HEK293 (cell line): ENCODE measurements around the gene DNAJC11.

Experiments used
- BCL11B ChIP-seq: fragments of 450-650 bp; formaldehyde crosslinking; IDR thresholded peaks from 2 replicates; pipeline ENCODE4 v1.5.1; 2016; ENCODE audit warnings: low read depth, missing biosample characterization, missing genetic modification characterization
- GLI4 ChIP-seq: fragments of 450-650 bp; formaldehyde crosslinking; IDR thresholded peaks from 2 replicates; pipeline ENCODE4 v1.5.1; 2016; ENCODE audit warnings: missing biosample characterization, missing genetic modification characterization
- PRDM6 ChIP-seq: fragments of 450-650 bp; formaldehyde crosslinking; IDR thresholded peaks from 2 replicates; pipeline ENCODE4 v1.5.1; 2017; ENCODE audit warnings: missing biosample characterization, missing genetic modification characterization
- WT1 ChIP-seq: fragments of 450-650 bp; formaldehyde crosslinking; IDR thresholded peaks from 2 replicates; pipeline ENCODE4 v1.5.1; 2016; ENCODE audit warnings: missing biosample characterization, missing genetic modification characterization
- YY2 ChIP-seq: fragments of 450-650 bp; formaldehyde crosslinking; IDR thresholded peaks from 2 replicates; pipeline ENCODE4 v1.5.1; 2016; ENCODE audit warnings: missing biosample characterization, missing genetic modification characterization
- ZFP37 ChIP-seq: fragments of 450-650 bp; formaldehyde crosslinking; IDR thresholded peaks from 2 replicates; pipeline ENCODE4 v1.5.1; 2016; ENCODE audit warnings: missing biosample characterization, missing genetic modification characterization
- ZNF114 ChIP-seq: fragments of 450-650 bp; formaldehyde crosslinking; IDR thresholded peaks from 2 replicates; pipeline ENCODE4 v1.5.0; 2017; ENCODE audit warnings: missing biosample characterization, missing genetic modification characterization
- ZNF157 ChIP-seq: fragments of 450-650 bp; formaldehyde crosslinking; IDR thresholded peaks from 2 replicates; pipeline ENCODE4 v1.5.1; 2016; ENCODE audit warnings: missing biosample characterization, missing genetic modification characterization
- ZNF169 ChIP-seq: fragments of 450-650 bp; formaldehyde crosslinking; IDR thresholded peaks from 2 replicates; pipeline ENCODE4 v1.5.1; 2016; ENCODE audit warnings: missing biosample characterization, missing genetic modification characterization
- ZNF175 ChIP-seq: fragments of 450-650 bp; formaldehyde crosslinking; IDR thresholded peaks from 2 replicates; pipeline ENCODE4 v1.5.1; 2016; ENCODE audit warnings: missing biosample characterization, missing genetic modification characterization
- ZNF311 ChIP-seq: fragments of 450-650 bp; formaldehyde crosslinking; IDR thresholded peaks from 2 replicates; pipeline ENCODE4 v1.5.1; 2017; ENCODE audit warnings: missing biosample characterization, missing genetic modification characterization, borderline replicate concordance
- ZNF354C ChIP-seq: fragments of 450-650 bp; formaldehyde crosslinking; IDR thresholded peaks from 2 replicates; pipeline ENCODE4 v1.5.1; 2016; ENCODE audit warnings: missing biosample characterization, missing genetic modification characterization, low read depth, borderline replicate concordance
- ZNF362 ChIP-seq: fragments of 450-650 bp; formaldehyde crosslinking; IDR thresholded peaks from 2 replicates; pipeline ENCODE4 v1.5.1; 2016; ENCODE audit warnings: missing biosample characterization, missing genetic modification characterization
- ZNF366 ChIP-seq: fragments of 450-650 bp; formaldehyde crosslinking; conservative IDR thresholded peaks from 2 replicates; pipeline ENCODE4 v1.5.1; 2016; ENCODE audit warnings: missing biosample characterization, missing genetic modification characterization
- ZNF473 ChIP-seq: fragments of 450-650 bp; formaldehyde crosslinking; IDR thresholded peaks from 2 replicates; pipeline ENCODE4 v1.5.1; 2017; ENCODE audit warnings: missing biosample characterization, missing genetic modification characterization
- ZNF596 ChIP-seq: fragments of 450-650 bp; IDR thresholded peaks from 2 replicates; pipeline ENCODE4 v1.5.0; 2018; ENCODE audit warnings: missing biosample characterization, mild to moderate bottlenecking, missing genetic modification characterization, moderate library complexity
- ZNF610 ChIP-seq: fragments of 450-650 bp; formaldehyde crosslinking; IDR thresholded peaks from 2 replicates; pipeline ENCODE4 v1.5.1; 2016; ENCODE audit warnings: missing biosample characterization, missing genetic modification characterization, borderline replicate concordance
- ZNF621 ChIP-seq: fragments of 450-650 bp; formaldehyde crosslinking; IDR thresholded peaks from 2 replicates; pipeline ENCODE4 v1.5.1; 2017; ENCODE audit warnings: missing biosample characterization, missing genetic modification characterization
- ZNF629 ChIP-seq: fragments of 450-650 bp; formaldehyde crosslinking; IDR thresholded peaks from 2 replicates; pipeline ENCODE4 v1.5.1; 2017; ENCODE audit warnings: missing biosample characterization, missing genetic modification characterization
- ZNF76 ChIP-seq: fragments of 450-650 bp; formaldehyde crosslinking; IDR thresholded peaks from 2 replicates; pipeline ENCODE4; 2016; ENCODE audit warnings: low read depth, missing biosample characterization, missing genetic modification characterization, borderline replicate concordance
- ZSCAN4 ChIP-seq: fragments of 450-650 bp; formaldehyde crosslinking; IDR thresholded peaks from 2 replicates; pipeline ENCODE4 v1.5.1; 2017; ENCODE audit warnings: missing biosample characterization, missing genetic modification characterization
- TF ChIP-seq, protein P1 (sequence below): fragments of 450-650 bp; formaldehyde crosslinking; IDR thresholded peaks from 2 replicates; pipeline ENCODE4 v1.5.1; 2016; ENCODE audit warnings: missing biosample characterization, missing genetic modification characterization
- TF ChIP-seq, protein P2 (sequence below): fragments of 450-650 bp; IDR thresholded peaks from 2 replicates; pipeline ENCODE4 v1.5.1; 2018; ENCODE audit warnings: missing biosample characterization, missing genetic modification characterization
- TF ChIP-seq, protein P3 (sequence below): fragments of 450-650 bp; formaldehyde crosslinking; IDR thresholded peaks from 2 replicates; pipeline ENCODE4 v1.5.1; 2016; ENCODE audit warnings: missing biosample characterization, missing genetic modification characterization, low read depth
- TF ChIP-seq, protein P4 (sequence below): fragments of 450-650 bp; formaldehyde crosslinking; IDR thresholded peaks from 2 replicates; pipeline ENCODE4 v1.5.1; 2017; ENCODE audit warnings: missing biosample characterization, missing genetic modification characterization
- TF ChIP-seq, protein P5 (sequence below): fragments of 450-650 bp; formaldehyde crosslinking; IDR thresholded peaks from 2 replicates; pipeline ENCODE4 v1.5.1; 2017; ENCODE audit warnings: missing biosample characterization, mild to moderate bottlenecking, missing genetic modification characterization, moderate library complexity

Gene DNAJC11

GRCh38 chr1:6624710-6625583 lies 76.7 kb downstream of the DNAJC11 start, which contains the start of gene THAP3 (continued):
- TF ChIP-seq, protein P1, sequence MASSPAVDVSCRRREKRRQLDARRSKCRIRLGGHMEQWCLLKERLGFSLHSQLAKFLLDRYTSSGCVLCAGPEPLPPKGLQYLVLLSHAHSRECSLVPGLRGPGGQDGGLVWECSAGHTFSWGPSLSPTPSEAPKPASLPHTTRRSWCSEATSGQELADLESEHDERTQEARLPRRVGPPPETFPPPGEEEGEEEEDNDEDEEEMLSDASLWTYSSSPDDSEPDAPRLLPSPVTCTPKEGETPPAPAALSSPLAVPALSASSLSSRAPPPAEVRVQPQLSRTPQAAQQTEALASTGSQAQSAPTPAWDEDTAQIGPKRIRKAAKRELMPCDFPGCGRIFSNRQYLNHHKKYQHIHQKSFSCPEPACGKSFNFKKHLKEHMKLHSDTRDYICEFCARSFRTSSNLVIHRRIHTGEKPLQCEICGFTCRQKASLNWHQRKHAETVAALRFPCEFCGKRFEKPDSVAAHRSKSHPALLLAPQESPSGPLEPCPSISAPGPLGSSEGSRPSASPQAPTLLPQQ (tag by site-specific recombination), result peak; percentile 53; the same call in 1 of the 2 replicates
- TF ChIP-seq ZFP37 (tag by site-specific recombination), result peak; percentile 86
- no peak for TF ChIP-seq GLI4 (tag by site-specific recombination)
- no peak for TF ChIP-seq ZNF114 (tag by site-specific recombination)
- TF ChIP-seq ZSCAN4 (tag by site-specific recombination), result no peak
- no peak for TF ChIP-seq ZNF354C (tag by site-specific recombination)
- 0 out of 2 replicates have a peak, but pooled peaks have one; percentile 14 for TF ChIP-seq ZNF596 (tag by site-specific recombination)
- TF ChIP-seq, protein P2, sequence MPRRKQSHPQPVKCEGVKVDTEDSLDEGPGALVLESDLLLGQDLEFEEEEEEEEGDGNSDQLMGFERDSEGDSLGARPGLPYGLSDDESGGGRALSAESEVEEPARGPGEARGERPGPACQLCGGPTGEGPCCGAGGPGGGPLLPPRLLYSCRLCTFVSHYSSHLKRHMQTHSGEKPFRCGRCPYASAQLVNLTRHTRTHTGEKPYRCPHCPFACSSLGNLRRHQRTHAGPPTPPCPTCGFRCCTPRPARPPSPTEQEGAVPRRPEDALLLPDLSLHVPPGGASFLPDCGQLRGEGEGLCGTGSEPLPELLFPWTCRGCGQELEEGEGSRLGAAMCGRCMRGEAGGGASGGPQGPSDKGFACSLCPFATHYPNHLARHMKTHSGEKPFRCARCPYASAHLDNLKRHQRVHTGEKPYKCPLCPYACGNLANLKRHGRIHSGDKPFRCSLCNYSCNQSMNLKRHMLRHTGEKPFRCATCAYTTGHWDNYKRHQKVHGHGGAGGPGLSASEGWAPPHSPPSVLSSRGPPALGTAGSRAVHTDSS (tag by site-specific recombination), result no peak
- TF ChIP-seq, protein P3, sequence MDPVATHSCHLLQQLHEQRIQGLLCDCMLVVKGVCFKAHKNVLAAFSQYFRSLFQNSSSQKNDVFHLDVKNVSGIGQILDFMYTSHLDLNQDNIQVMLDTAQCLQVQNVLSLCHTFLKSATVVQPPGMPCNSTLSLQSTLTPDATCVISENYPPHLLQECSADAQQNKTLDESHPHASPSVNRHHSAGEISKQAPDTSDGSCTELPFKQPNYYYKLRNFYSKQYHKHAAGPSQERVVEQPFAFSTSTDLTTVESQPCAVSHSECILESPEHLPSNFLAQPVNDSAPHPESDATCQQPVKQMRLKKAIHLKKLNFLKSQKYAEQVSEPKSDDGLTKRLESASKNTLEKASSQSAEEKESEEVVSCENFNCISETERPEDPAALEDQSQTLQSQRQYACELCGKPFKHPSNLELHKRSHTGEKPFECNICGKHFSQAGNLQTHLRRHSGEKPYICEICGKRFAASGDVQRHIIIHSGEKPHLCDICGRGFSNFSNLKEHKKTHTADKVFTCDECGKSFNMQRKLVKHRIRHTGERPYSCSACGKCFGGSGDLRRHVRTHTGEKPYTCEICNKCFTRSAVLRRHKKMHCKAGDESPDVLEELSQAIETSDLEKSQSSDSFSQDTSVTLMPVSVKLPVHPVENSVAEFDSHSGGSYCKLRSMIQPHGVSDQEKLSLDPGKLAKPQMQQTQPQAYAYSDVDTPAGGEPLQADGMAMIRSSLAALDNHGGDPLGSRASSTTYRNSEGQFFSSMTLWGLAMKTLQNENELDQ (tag by site-specific recombination), result no peak
- no peak for TF ChIP-seq ZNF473 (tag by site-specific recombination)
- TF ChIP-seq ZNF76 (tag by site-specific recombination), result peak; percentile 85
- no peak for TF ChIP-seq ZNF169 (tag by site-specific recombination)
- no peak for TF ChIP-seq PRDM6
- TF ChIP-seq YY2 (tag by site-specific recombination), result peak; percentile 55; the same call in 1 of the 2 replicates
- TF ChIP-seq ZNF366, result peak; percentile 97
- no peak for TF ChIP-seq ZNF610
- TF ChIP-seq, protein P4, sequence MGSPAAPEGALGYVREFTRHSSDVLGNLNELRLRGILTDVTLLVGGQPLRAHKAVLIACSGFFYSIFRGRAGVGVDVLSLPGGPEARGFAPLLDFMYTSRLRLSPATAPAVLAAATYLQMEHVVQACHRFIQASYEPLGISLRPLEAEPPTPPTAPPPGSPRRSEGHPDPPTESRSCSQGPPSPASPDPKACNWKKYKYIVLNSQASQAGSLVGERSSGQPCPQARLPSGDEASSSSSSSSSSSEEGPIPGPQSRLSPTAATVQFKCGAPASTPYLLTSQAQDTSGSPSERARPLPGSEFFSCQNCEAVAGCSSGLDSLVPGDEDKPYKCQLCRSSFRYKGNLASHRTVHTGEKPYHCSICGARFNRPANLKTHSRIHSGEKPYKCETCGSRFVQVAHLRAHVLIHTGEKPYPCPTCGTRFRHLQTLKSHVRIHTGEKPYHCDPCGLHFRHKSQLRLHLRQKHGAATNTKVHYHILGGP (tag by site-specific recombination), result no peak
- no peak for TF ChIP-seq ZNF621 (tag by site-specific recombination)
- TF ChIP-seq, protein P5, sequence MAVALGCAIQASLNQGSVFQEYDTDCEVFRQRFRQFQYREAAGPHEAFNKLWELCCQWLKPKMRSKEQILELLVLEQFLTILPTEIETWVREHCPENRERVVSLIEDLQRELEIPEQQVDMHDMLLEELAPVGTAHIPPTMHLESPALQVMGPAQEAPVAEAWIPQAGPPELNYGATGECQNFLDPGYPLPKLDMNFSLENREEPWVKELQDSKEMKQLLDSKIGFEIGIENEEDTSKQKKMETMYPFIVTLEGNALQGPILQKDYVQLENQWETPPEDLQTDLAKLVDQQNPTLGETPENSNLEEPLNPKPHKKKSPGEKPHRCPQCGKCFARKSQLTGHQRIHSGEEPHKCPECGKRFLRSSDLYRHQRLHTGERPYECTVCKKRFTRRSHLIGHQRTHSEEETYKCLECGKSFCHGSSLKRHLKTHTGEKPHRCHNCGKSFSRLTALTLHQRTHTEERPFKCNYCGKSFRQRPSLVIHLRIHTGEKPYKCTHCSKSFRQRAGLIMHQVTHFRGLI (tag by site-specific recombination), result peak; percentile 94
- no peak for TF ChIP-seq ZNF311 (tag by site-specific recombination)
- TF ChIP-seq ZNF362 (tag by site-specific recombination), result 0 out of 2 replicates have a peak, but pooled peaks have one; percentile 7
- no peak for TF ChIP-seq BCL11B (tag by site-specific recombination)
- no peak for TF ChIP-seq ZNF175
- no peak for TF ChIP-seq ZNF157 (tag by site-specific recombination)
- TF ChIP-seq WT1 (tag by site-specific recombination), result peak; percentile 42; the same call in 1 of the 2 replicates
- TF ChIP-seq ZNF629 (tag by site-specific recombination), result peak; percentile 94
